D721Med (cell line): Measurements from ENCODE around the gene MRPS27.

Experiments used
- DNase-seq: peaks from one replicate; pipeline ENCODE4 v3.0.0; 2011; ENCODE audit warnings: low spot score; ENCODE audit not compliant: insufficient read length
- FAIRE-seq: peaks from 2 replicates; lab custom pipeline; 2011; peaks lifted over from hg19 to GRCh38; lab: Jason Lieb, UNC
- TF ChIP-seq, protein P1 (sequence below): IDR thresholded peaks from 2 replicates; pipeline ENCODE4 v1.5.1; 2012; ENCODE audit warnings: mild to moderate bottlenecking, control low read depth; ENCODE audit not compliant: insufficient read depth; ENCODE audit errors: missing control alignments

The MRPS27 gene

DNA sequence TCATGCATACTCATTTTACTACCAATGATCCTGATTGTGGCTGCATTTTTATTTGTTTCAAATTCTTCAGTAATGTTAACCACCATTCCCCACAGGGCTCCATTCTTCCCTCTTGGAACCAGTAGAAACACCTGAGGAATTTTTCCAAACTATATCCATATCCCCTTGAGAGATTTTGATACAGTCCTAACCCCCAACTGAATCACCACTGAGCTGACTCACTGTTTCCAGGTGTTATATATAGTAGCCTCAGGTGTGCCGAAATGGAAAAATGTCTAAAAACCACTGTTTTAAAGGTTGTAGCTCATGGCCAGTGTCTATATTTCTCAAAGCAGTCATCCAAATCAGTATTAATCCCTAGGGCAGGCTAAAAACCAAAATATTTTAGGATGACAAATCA is 85.2 kb downstream of the MRPS27 start:
- FAIRE-seq (no peak), DNase-seq (no peak)
- TF ChIP-seq, protein P1, sequence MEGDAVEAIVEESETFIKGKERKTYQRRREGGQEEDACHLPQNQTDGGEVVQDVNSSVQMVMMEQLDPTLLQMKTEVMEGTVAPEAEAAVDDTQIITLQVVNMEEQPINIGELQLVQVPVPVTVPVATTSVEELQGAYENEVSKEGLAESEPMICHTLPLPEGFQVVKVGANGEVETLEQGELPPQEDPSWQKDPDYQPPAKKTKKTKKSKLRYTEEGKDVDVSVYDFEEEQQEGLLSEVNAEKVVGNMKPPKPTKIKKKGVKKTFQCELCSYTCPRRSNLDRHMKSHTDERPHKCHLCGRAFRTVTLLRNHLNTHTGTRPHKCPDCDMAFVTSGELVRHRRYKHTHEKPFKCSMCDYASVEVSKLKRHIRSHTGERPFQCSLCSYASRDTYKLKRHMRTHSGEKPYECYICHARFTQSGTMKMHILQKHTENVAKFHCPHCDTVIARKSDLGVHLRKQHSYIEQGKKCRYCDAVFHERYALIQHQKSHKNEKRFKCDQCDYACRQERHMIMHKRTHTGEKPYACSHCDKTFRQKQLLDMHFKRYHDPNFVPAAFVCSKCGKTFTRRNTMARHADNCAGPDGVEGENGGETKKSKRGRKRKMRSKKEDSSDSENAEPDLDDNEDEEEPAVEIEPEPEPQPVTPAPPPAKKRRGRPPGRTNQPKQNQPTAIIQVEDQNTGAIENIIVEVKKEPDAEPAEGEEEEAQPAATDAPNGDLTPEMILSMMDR: no peak

- DNase-seq: no peak
- TF ChIP-seq, protein P1: no peak
- no peak for FAIRE-seq
These were observed 85.8 kb downstream of the MRPS27 start for GRCh38 chr5:72234265-72234700.

GRCh38 chr5:72233835-72234234 is 86.2 kb downstream of the MRPS27 start:
- TF ChIP-seq, protein P1: no peak
- FAIRE-seq: no peak

DNA sequence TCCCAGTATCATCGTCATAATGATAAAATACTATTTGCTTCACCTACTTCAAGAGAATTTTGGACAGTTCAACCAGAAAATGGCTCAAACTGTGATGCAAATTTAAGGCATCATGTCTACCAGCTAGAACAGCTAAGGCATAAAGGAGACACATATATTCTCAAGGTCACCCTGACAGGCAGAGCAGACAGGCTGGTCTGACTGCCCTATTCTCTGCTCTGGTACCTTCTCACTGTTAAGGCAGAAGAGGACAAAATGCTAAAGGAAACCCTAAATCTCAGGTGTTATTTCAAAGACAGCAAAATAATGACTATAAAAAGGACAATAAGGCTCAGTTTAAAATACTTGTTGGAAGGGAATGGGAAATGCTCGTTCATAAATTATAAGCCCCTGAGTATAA is 87.2 kb downstream of the MRPS27 start:
- no peak for FAIRE-seq

More at GRCh38 chr5:72233835-72234234, 86.2 kb downstream of the MRPS27 start:
- DNase-seq: no peak

GRCh38 chr5:72231991-72232703 is 87.9 kb downstream of the MRPS27 start:
- DNase-seq: no peak
- TF ChIP-seq, protein P1: no peak
- FAIRE-seq: no peak

More for the DNA sequence above, 87.2 kb downstream of the MRPS27 start:
- no peak for DNase-seq
- TF ChIP-seq, protein P1: no peak

DNA sequence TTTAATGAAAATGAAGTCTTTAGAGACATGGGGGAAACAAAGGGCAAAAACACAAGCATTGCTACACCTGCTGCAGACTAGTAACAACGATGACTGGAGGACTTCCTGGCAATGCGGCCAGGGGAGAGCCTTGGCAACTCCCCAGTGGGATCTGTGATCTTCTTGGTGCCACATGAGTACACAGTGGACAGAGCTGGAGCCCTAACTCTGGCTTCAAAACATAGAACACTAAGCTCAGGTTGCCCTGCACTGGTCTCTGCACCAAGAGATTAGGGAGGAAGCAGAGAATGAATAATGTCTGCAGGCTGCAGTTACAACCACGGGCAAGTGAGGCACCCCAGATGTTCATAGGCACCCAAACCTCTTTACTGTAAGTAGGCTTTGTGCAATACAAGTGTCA is 91.1 kb downstream of the MRPS27 start:
- no peak for DNase-seq
- TF ChIP-seq, protein P1: no peak
- no peak for FAIRE-seq

DNA sequence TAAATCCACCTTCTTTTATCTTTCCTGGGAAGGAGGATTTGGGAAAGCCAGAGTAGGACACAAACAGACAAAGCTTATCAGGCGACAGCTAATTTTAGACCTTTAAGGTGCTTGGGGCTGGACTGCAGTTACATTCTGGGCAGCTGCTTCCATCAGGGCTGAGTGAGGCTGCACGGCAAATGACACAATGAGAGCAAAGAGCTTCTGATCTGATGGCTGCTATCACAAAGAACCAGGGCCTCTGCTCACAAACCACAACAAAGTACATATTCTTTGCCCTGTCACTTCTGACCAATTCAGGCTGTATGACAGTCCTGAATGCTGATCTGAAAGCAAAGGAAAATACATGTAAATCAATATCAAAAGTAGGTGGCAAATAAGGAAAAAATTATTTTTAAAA is 93.1 kb downstream of the MRPS27 start:
- no peak for FAIRE-seq
- no peak for DNase-seq
- TF ChIP-seq, protein P1: no peak
